H1 (cell line): Measurements from ENCODE around the gene TXNDC8. TPM values are rescaled to one million over a fixed set of nuclear protein-coding genes. Genes with fewer than 3 reads are reported as not detected.

Source experiments
- CTCF ChIA-PET: fragments of 300-600 bp; sonication (Branson Sonifier 250); formaldehyde crosslinking; loops from one replicate; lab custom pipeline; 2021; ENCODE audit not compliant: partially characterized antibody; lab: Charles Lee
- POLR2A ChIA-PET: fragments of 300-600 bp; sonication (Branson Sonifier 250); formaldehyde crosslinking; loops from one replicate; lab custom pipeline; 2021; ENCODE audit warnings: inconsistent platforms; ENCODE audit not compliant: partially characterized antibody; lab: Charles Lee
- DNase-seq, 2 experiments: peaks; one replicate each; pipeline versions ENCODE4 v3.0.0 to v3.0.0-alpha.2; 2010 to 2022; ENCODE audit warnings: low spot score in 2 of 2, low read depth in 1 of 2, mixed read lengths in 1 of 2
- FAIRE-seq: peaks from 2 replicates; lab custom pipeline; 2011; peaks lifted over from hg19 to GRCh38; lab: Jason Lieb, UNC
- H2AFZ ChIP-seq: 2 replicates; pipeline ENCODE4 v1.8.1; 2012; ENCODE audit warnings: low read length, inconsistent platforms
- H2AK5ac ChIP-seq: 2 replicates; pipeline ENCODE4 v1.6.1; 2013; ENCODE audit warnings: low read depth, low read length
- H2BK120ac ChIP-seq: replicated peaks from 2 replicates; pipeline ENCODE3; 2013; ENCODE audit warnings: low read depth, low read length, inconsistent platforms
- H2BK12ac ChIP-seq: 2 replicates; pipeline ENCODE4 v1.6.1; 2013; ENCODE audit warnings: low read depth, low read length
- H2BK15ac ChIP-seq: 2 replicates; pipeline ENCODE4 v1.6.1; 2013; ENCODE audit warnings: low read length
- H2BK20ac ChIP-seq: 2 replicates; pipeline ENCODE4 v1.6.1; 2013; ENCODE audit warnings: low read length
- H2BK5ac ChIP-seq: 2 replicates; pipeline ENCODE4 v1.6.1; 2013; ENCODE audit warnings: low read depth, low read length
- H3K14ac ChIP-seq: 2 replicates; pipeline ENCODE4 v1.6.1; 2013; ENCODE audit warnings: inconsistent platforms; ENCODE audit not compliant: insufficient read length
- H3K18ac ChIP-seq: 2 replicates; pipeline ENCODE4 v1.6.1; 2013; ENCODE audit warnings: low read length; ENCODE audit errors: extremely low read depth
- H3K23ac ChIP-seq: 2 replicates; pipeline ENCODE4 v1.6.1; 2013; ENCODE audit warnings: inconsistent platforms; ENCODE audit not compliant: insufficient read length
- H3K23me2 ChIP-seq: 2 replicates; pipeline ENCODE4 v1.6.1; 2013; ENCODE audit warnings: low read depth, low read length
- H3K27ac ChIP-seq: 2 replicates; pipeline ENCODE4 v1.6.1; 2011; ENCODE audit warnings: low read depth, low read length, inconsistent platforms
- H3K27me3 ChIP-seq, 4 experiments: replicated peaks in 1 of 4; 1 replicate in 1 of 4; 2 replicates in 3 of 4; pipeline versions ENCODE4 v1.6.1 to v1.8.1; 2011 to 2013; ENCODE audit warnings: low read length in 3 of 4, mild to moderate bottlenecking in 3 of 4, inconsistent platforms in 2 of 4, mixed read lengths in 2 of 4, moderate library complexity in 1 of 4; ENCODE audit not compliant: control insufficient read depth in 3 of 4, insufficient read depth in 3 of 4; ENCODE audit errors: extremely low read depth in 1 of 4
- H3K36me3 ChIP-seq, 4 experiments: 2 replicates each; pipeline versions ENCODE4 v1.6.1 to v1.8.1; 2011 to 2013; ENCODE audit warnings: mild to moderate bottlenecking in 4 of 4, low read length in 3 of 4, moderate library complexity in 2 of 4, control low read depth in 1 of 4, inconsistent platforms in 1 of 4; ENCODE audit not compliant: insufficient read depth in 4 of 4, control insufficient read depth in 2 of 4
- H3K4ac ChIP-seq: replicated peaks from 2 replicates; pipeline ENCODE3; 2013; ENCODE audit warnings: low read length, low read depth, mixed read lengths, inconsistent platforms; ENCODE audit not compliant: insufficient read length
- H3K4me1 ChIP-seq, 4 experiments: replicated peaks in 1 of 4; 1 replicate in 1 of 4; 2 replicates in 3 of 4; pipeline versions ENCODE4 v1.6.1 to v1.8.1; 2011 to 2013; ENCODE audit warnings: low read length in 3 of 4, inconsistent platforms in 2 of 4, mixed read lengths in 1 of 4; ENCODE audit not compliant: insufficient read depth in 4 of 4, control insufficient read depth in 3 of 4
- H3K4me2 ChIP-seq, 2 experiments: 2 replicates each; pipeline versions ENCODE4 v1.6.1 to v1.8.1; 2011 to 2013; ENCODE audit warnings: low read depth in 2 of 2, low read length in 2 of 2, control low read depth in 1 of 2, inconsistent platforms in 1 of 2, mild to moderate bottlenecking in 1 of 2; ENCODE audit not compliant: insufficient read depth in 1 of 2
- H3K4me3 ChIP-seq, 4 experiments: fragments of 200-600, 300-600 bp in 1 of 4; sonication (generic), shearing (Covaris generic), sonication (Bioruptor Twin) in 1 of 4; 2 replicates each; pipeline versions ENCODE4 v1.5.1 to v1.8.1; 2011 to 2016; ENCODE audit warnings: low read length in 4 of 4, low read depth in 3 of 4, control low read depth in 2 of 4, inconsistent platforms in 2 of 4, mild to moderate bottlenecking in 2 of 4, mixed read lengths in 1 of 4, moderate library complexity in 1 of 4; ENCODE audit not compliant: insufficient read depth in 2 of 4; ENCODE audit errors: extremely low read depth in 1 of 4
- H3K56ac ChIP-seq: replicated peaks from 2 replicates; pipeline ENCODE3; 2013; ENCODE audit warnings: low read depth, mild to moderate bottlenecking, mixed read lengths, low read length, inconsistent platforms; ENCODE audit not compliant: insufficient read length
- H3K79me1 ChIP-seq: 2 replicates; pipeline ENCODE4 v1.6.1; 2013; ENCODE audit warnings: low read depth, low read length, control low read depth
- H3K79me2 ChIP-seq, 2 experiments: 2 replicates each; pipeline versions ENCODE4 v1.6.1 to v1.8.1; 2012 to 2013; ENCODE audit warnings: low read length in 2 of 2, mild to moderate bottlenecking in 2 of 2, inconsistent platforms in 1 of 2; ENCODE audit not compliant: insufficient read depth in 2 of 2, control insufficient read depth in 1 of 2
- H3K9ac ChIP-seq, 4 experiments: replicated peaks in 1 of 4; 1 replicate in 1 of 4; 2 replicates in 3 of 4; pipeline versions ENCODE4 v1.6.1 to v1.8.1; 2011 to 2013; ENCODE audit warnings: low read depth in 3 of 4, low read length in 3 of 4, control low read depth in 2 of 4, mild to moderate bottlenecking in 2 of 4, moderate library complexity in 2 of 4, inconsistent platforms in 1 of 4; ENCODE audit errors: extremely low read depth in 1 of 4
- H3K9me3 ChIP-seq, 2 experiments: 2 replicates each; pipeline versions ENCODE4 v1.6.1 to v1.8.1; 2012 to 2013; ENCODE audit warnings: mild to moderate bottlenecking in 2 of 2, moderate library complexity in 2 of 2, control low read depth in 1 of 2, inconsistent platforms in 1 of 2, low read depth in 1 of 2, low read length in 1 of 2, mixed read lengths in 1 of 2; ENCODE audit not compliant: insufficient read depth in 2 of 2
- H4K20me1 ChIP-seq, 2 experiments: replicated peaks in 1 of 2; 2 replicates each; pipeline versions ENCODE3 to v1.8.1; 2011 to 2013; ENCODE audit warnings: inconsistent platforms in 2 of 2, low read length in 2 of 2, mild to moderate bottlenecking in 1 of 2; ENCODE audit not compliant: insufficient read depth in 2 of 2, control insufficient read depth in 1 of 2
- H4K5ac ChIP-seq: 2 replicates; pipeline ENCODE4 v1.6.1; 2013; ENCODE audit warnings: low read length, low read depth, mixed read lengths, inconsistent platforms; ENCODE audit not compliant: insufficient read length
- H4K8ac ChIP-seq: 2 replicates; pipeline ENCODE4 v1.8.0; 2013; ENCODE audit warnings: mild to moderate bottlenecking, moderate library complexity, low read length, inconsistent platforms; ENCODE audit not compliant: insufficient read depth; ENCODE audit errors: extremely low read depth
- H4K91ac ChIP-seq: replicated peaks from 2 replicates; pipeline ENCODE3; 2013; ENCODE audit warnings: low read length, mixed read lengths, inconsistent platforms; ENCODE audit not compliant: insufficient read length
- BCL11A ChIP-seq, 2 experiments: IDR thresholded peaks; one replicate each; pipeline ENCODE4 v1.6.1; 2011; ENCODE audit warnings: low read depth in 2 of 2, low read length in 2 of 2, mild to moderate bottlenecking in 2 of 2
- BRCA1 ChIP-seq: IDR thresholded peaks from 2 replicates; pipeline ENCODE4 v1.6.1; 2012; ENCODE audit warnings: low read depth, low read length, improper control_type of control experiment
- CEBPB ChIP-seq: IDR thresholded peaks from 2 replicates; pipeline ENCODE4 v1.6.1; 2012; ENCODE audit warnings: low read depth, low read length
- FOSL1 ChIP-seq: IDR thresholded peaks from 2 replicates; pipeline ENCODE4 v1.6.1; 2011; ENCODE audit warnings: mild to moderate bottlenecking, low read depth, low read length, moderate library complexity; ENCODE audit not compliant: insufficient read depth
- HDAC6 ChIP-seq: IDR thresholded peaks from one replicate; pipeline ENCODE4 v1.7.1; 2012; ENCODE audit warnings: low read depth, mild to moderate bottlenecking, inconsistent platforms, low read length, moderate library complexity
- JUND ChIP-seq: IDR thresholded peaks from 2 replicates; pipeline ENCODE4 v1.6.1; 2011; ENCODE audit warnings: mild to moderate bottlenecking, improper control_type of control experiment, low read length
- NANOG ChIP-seq: IDR thresholded peaks from 2 replicates; pipeline ENCODE4 v1.6.1; 2011; ENCODE audit warnings: low read length, low read depth, mild to moderate bottlenecking, inconsistent platforms; ENCODE audit not compliant: insufficient read depth, poor library complexity, severe bottlenecking
- PHF8 ChIP-seq: fragments of 200-600 bp; sonication (generic); conservative IDR thresholded peaks from 2 replicates; pipeline ENCODE4 v1.7.1; 2012; ENCODE audit warnings: low read depth, mild to moderate bottlenecking, inconsistent platforms, low read length, moderate library complexity
- POU5F1 ChIP-seq: IDR thresholded peaks from 2 replicates; pipeline ENCODE4 v1.6.1; 2011; ENCODE audit warnings: low read depth, mild to moderate bottlenecking, low read length, moderate library complexity
- RXRA ChIP-seq: IDR thresholded peaks from 2 replicates; pipeline ENCODE4 v1.6.1; 2011; ENCODE audit warnings: low read depth, mild to moderate bottlenecking, low read length, moderate library complexity; ENCODE audit not compliant: insufficient read depth
- SRF ChIP-seq: IDR thresholded peaks from 2 replicates; pipeline ENCODE4 v1.6.1; 2011; ENCODE audit warnings: mild to moderate bottlenecking, low read depth, low read length, moderate library complexity
- WGBS, 2 experiments: shearing (Covaris generic) in 1 of 2; methylation state at CpG; one replicate each; pipeline versions ENCODE4 v1.1.6 to v1.1.7; 2013 to 2015; ENCODE audit warnings: low lambda C conversion rate in 2 of 2, mixed read lengths in 2 of 2, inconsistent platforms in 1 of 2, low coverage in 1 of 2, missing lambda C conversion rate in 1 of 2; ENCODE audit not compliant: insufficient replicate concordance in 2 of 2, insufficient coverage in 1 of 2, insufficient read length in 1 of 2; ENCODE audit errors: extremely low coverage in 1 of 2, missing lambda C conversion rate in 1 of 2; 5-methylcytosine and 5-hydroxymethylcytosine counted together
- polyA plus RNA-seq, 7 experiments: library from polyadenylated mRNA; depleted of rRNA in 3 of 7; stranded (reverse) in 5 of 7; unstranded in 2 of 7; fragments of >200 nt in 5 of 7; fragments of 200-250 nt in 2 of 7; gene quantifications; 1 replicate in 5 of 7; 2 replicates in 1 of 7; 4 replicates in 1 of 7; pipeline versions ENCODE4 v1.2.1 to v1.2.3, GENCODE V29; 2011 to 2013; ENCODE audit warnings: missing spikeins in 2 of 7, mixed read lengths in 2 of 7
- total RNA-seq: library from RNA; stranded (reverse); fragmentation: NEBNext Ultra II Directional; extraction: Animal tissue kit (Norgen Biotek cat#: 25700); gene quantifications from 2 replicates; pipeline ENCODE4 v1.2.1, GENCODE V29; 2021
- TF ChIP-seq, protein P1 (sequence below): IDR thresholded peaks from 2 replicates; pipeline ENCODE4 v1.6.1; 2012; ENCODE audit warnings: low read length, inconsistent platforms
- TF ChIP-seq, protein P2 (sequence below): IDR thresholded peaks from 2 replicates; pipeline ENCODE4 v1.6.1; 2012; ENCODE audit warnings: inconsistent platforms

TXNDC8 gene
- total and polyA plus RNA-seq, 2 of the 8 experiments (the other 6 are each of a cell fraction or from before 2014, with no cell fraction given): not detected

- Histone ChIP-seq H3K4me2 (no peak overlapping the region), H4K8ac (no peak overlapping the region), H3K36me3 (no peaks in the 10 kb centered on the region), H3K56ac (no peak overlapping the region), H3K79me2 (no peaks in the 10 kb centered on the region), H2BK12ac (no peak overlapping the region), H3K4ac (no peak overlapping the region), H4K5ac (no peak overlapping the region), H3K23ac (no peak overlapping the region), H2BK20ac (no peak overlapping the region), H3K14ac (no peak overlapping the region), H2BK120ac (no peak overlapping the region), H2AFZ (no peak overlapping the region), H3K27ac (no peak overlapping the region), H3K27me3 (no peaks in the 10 kb centered on the region), H3K9ac (no peak overlapping the region), H3K23me2 (no peaks in the 10 kb centered on the region), H4K91ac (no peak overlapping the region), H3K18ac (no peak overlapping the region), H3K9me3 (no peaks in the 10 kb centered on the region), H3K4me1 (no peaks in the 10 kb centered on the region), H3K4me3 (no peak overlapping the region), H2AK5ac (no peak overlapping the region), H3K79me1 (no peaks in the 10 kb centered on the region), H2BK5ac (no peak overlapping the region), H4K20me1 (no peaks in the 10 kb centered on the region), H2BK15ac (no peak overlapping the region)
- ChIA-PET POLR2A (no interaction called here), CTCF (no interaction called here)
- 78% methylated on average over 1 of the region's 1 CpG; no CpG with 5 or more reads in 1 of the 2 experiments for WGBS, 2 experiments
- FAIRE-seq (no peak), DNase-seq (no peak)
- TF ChIP-seq RXRA (no peak), POU5F1 (no peak), JUND (no peak), CEBPB (no peak), FOSL1 (no peak), BCL11A (IDR thresholded peaks at IDR 0.05; ENCODE audit: low read depth in 2 of 2, low read length in 2 of 2) (no peak), NANOG (no peak), HDAC6 (no peak), SRF (no peak), BRCA1 (no peak), PHF8 (no peak)
- TF ChIP-seq, protein P1, sequence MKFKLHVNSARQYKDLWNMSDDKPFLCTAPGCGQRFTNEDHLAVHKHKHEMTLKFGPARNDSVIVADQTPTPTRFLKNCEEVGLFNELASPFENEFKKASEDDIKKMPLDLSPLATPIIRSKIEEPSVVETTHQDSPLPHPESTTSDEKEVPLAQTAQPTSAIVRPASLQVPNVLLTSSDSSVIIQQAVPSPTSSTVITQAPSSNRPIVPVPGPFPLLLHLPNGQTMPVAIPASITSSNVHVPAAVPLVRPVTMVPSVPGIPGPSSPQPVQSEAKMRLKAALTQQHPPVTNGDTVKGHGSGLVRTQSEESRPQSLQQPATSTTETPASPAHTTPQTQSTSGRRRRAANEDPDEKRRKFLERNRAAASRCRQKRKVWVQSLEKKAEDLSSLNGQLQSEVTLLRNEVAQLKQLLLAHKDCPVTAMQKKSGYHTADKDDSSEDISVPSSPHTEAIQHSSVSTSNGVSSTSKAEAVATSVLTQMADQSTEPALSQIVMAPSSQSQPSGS: no peak
- TF ChIP-seq, protein P2, sequence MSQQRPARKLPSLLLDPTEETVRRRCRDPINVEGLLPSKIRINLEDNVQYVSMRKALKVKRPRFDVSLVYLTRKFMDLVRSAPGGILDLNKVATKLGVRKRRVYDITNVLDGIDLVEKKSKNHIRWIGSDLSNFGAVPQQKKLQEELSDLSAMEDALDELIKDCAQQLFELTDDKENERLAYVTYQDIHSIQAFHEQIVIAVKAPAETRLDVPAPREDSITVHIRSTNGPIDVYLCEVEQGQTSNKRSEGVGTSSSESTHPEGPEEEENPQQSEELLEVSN: no peak
These were observed 1.3 kb downstream of the TXNDC8 start for GRCh38 chr9:110336363-110336762.
